HG03103 (cell line): ENCODE measurements around the gene MGST3.
"Not testable (repeated sequence)": the region's sequence is repeated elsewhere in the genome, so short reads cannot be mapped to it uniquely, and the experiment has no call there.

Source experiments
- ATAC-seq: cut with Tn5 transposase; IDR thresholded peaks from one replicate; pipeline ENCODE4 v1.9.1; 2021; ENCODE audit warnings: low read depth; ENCODE audit not compliant: unreplicated experiment

MGST3 gene

GRCh38 chr1:165648919-165649572, 18.0 kb downstream of the MGST3 start:
- ATAC-seq = no peak

- no peak for ATAC-seq
Observed at GRCh38 chr1:165650981-165651625, 20.1 kb downstream of the MGST3 start.

- not testable (repeated sequence) for ATAC-seq
Observed at GRCh38 chr1:165658766-165659580, 27.9 kb downstream of the MGST3 start.

GRCh38 chr1:165659581-165659895, 28.5 kb downstream of the MGST3 start:
- no peak for ATAC-seq

- ATAC-seq = no peak
Observed at GRCh38 chr1:165661703-165662102, 30.7 kb downstream of the MGST3 start.

- ATAC-seq = no peak
Observed at GRCh38 chr1:165662186-165662585, 31.2 kb downstream of the MGST3 start.

- no peak for ATAC-seq
Observed at GRCh38 chr1:165666152-165666825, 35.3 kb downstream of the MGST3 start.

- ATAC-seq = no peak
Observed at GRCh38 chr1:165668184-165668583, 37.1 kb downstream of the MGST3 start.

- ATAC-seq = no peak
Observed at GRCh38 chr1:165671526-165671925, 40.5 kb downstream of the MGST3 start.

GRCh38 chr1:165674599-165674998, 43.6 kb downstream of the MGST3 start:
- no peak for ATAC-seq

GRCh38 chr1:165675794-165676193, 44.8 kb downstream of the MGST3 start:
- no peak for ATAC-seq

- ATAC-seq = no peak
Observed at GRCh38 chr1:165678509-165678908, 47.5 kb downstream of the MGST3 start.

- no peak for ATAC-seq
Observed at GRCh38 chr1:165679282-165680036, 48.4 kb downstream of the MGST3 start.

GRCh38 chr1:165680303-165680702, 49.3 kb downstream of the MGST3 start:
- ATAC-seq = no peak

- not testable (repeated sequence) for ATAC-seq
Observed at GRCh38 chr1:165680773-165681172, 49.7 kb downstream of the MGST3 start.

GRCh38 chr1:165683848-165684485, 52.9 kb downstream of the MGST3 start:
- ATAC-seq = no peak

- ATAC-seq = peak; percentile 63
Observed at GRCh38 chr1:165686121-165686970, 55.3 kb downstream of the MGST3 start.

- peak; percentile 39 for ATAC-seq
Observed at GRCh38 chr1:165686971-165687433, 56.0 kb downstream of the MGST3 start.

GRCh38 chr1:165688046-165688445, 57.0 kb downstream of the MGST3 start:
- ATAC-seq = no peak
